GM19328 (cell line): ENCODE measurements around the gene LYG2.
"Not testable (repeated sequence)": the region's sequence is repeated elsewhere in the genome, so short reads cannot be mapped to it uniquely, and the experiment has no call there.

Source experiments
- ATAC-seq: cut with Tn5 transposase; IDR thresholded peaks from one replicate; pipeline ENCODE4 v1.9.1; 2021; ENCODE audit warnings: mild to moderate bottlenecking, moderate library complexity; ENCODE audit not compliant: unreplicated experiment

LYG2 gene

DNA sequence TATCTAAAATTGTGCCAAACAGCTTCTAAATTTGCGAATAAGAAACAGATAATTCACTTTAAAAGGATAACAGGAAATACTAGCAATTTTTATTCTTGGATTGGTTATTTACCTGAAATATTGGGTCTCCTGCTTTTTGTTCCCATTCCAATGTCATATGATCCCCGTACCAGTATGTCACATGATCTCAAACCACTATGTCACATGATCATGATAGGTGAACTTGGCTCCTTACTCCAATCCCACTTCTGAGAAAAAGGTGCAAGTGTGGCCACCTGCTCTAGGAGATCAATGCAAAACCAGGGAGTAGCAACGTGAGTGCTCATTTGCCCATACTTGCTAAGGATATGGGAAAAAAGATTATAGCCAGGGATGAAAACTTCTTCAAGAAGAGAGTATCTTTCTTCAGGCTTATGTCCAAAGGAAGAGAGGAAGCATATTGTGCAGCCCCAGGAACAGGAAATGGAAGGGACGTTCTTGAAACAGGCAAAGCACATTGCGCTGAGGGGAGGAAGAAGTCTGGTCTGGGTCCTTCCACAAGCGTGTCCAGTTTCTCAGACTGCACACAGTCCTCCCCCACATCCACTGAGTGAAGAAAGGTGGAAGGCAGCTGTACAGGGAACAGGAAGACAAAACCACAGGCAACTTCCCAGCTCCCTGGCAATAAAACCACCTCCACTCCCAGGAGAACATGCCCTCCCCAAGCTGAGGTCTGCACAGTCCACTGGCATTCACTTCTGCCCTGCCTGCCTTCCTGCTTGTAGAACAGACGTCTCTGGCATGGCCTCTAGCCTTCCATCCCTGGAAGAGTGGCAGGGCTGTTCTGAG is at the start of gene LYG2:
LYG2 (minus strand) TSS at position 176 of the 828 bp plus-strand sequence. CDS start 1,406 bp downstream, outside the sequence.
- ATAC-seq, result no peak

GRCh38 chr2:99301097-99301496 is 45.6 kb upstream of the LYG2 start, which contains the start of gene LYG1:
Gene LYG1 (minus strand): TSS chr2:99301197. CDS start chr2:99295670, 5,527 bp downstream.
- ATAC-seq, result not testable (repeated sequence)

- ATAC-seq, result no peak
These were observed 44.1 kb upstream of the LYG2 start for GRCh38 chr2:99299580-99299979.

- ATAC-seq, result no peak
These were observed 42.5 kb upstream of the LYG2 start for GRCh38 chr2:99297994-99298393.

DNA sequence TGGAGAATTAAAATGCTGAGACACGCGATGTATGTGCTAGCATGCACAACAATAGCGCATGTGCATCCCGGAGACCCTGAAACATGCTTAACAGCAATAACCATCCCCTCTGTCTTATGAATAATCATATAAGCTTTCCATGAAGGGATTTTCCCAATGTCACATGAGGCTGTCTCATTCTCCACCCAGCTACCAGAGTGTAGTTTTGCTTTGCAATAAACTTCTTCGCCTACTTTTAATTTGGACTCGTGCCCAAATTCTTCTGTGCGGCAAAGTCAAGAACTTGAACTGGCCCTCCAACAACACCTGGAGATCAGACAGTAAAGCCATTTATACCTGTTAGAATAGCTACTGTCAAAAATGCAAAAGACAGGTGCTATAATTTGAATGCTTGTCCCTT is 30.1 kb upstream of the LYG2 start:
- ATAC-seq, result no peak

GRCh38 chr2:99279969-99280695 is 24.7 kb upstream of the LYG2 start:
- ATAC-seq, result no peak

GRCh38 chr2:99278793-99279291 is 23.4 kb upstream of the LYG2 start:
- ATAC-seq, result no peak

DNA sequence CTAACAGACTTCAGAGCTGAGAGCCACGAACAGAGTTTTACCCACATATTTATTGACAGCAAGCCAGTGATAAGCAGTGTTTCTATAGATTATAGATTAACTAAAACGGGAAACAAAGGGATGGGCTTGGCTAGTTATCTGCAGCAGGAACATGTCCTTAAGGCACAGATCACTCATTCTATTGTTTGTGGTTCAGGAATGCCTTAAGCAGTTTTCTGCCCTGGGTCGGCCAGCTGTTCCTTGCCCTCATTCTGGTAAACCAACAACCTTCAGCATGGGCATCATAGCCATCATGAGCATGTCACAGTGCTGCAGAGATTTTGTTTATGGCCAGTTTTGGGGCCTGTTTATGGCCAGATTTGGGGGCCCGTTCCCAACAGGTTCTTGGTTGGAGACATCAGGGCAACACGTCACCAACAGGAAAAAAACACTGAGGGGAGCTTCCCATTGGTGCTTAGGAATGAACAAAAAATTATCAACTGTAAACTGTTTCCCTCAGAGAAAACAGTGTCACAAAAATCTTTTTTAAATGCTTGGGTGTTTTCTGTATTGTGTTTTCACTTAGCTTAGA is 22.8 kb upstream of the LYG2 start:
- not testable (repeated sequence) for ATAC-seq

DNA sequence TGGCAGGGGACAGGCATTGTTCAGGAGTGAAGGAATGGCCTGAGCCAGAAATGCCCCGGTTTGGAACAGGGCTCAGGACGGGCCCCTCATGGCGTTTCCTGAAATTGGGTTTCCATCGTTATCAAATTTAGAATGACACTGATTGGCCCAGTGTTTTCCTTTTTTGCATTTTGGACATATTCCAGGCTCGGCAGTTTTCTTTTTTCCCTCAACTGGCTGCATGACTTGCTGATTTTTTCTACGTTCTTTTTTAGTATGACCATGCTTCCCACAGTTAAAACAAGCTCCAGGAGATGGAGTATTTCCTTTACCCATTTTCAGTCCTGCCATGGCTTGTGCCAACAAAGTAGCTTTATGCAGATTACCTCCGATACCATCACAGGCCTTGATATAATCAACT is 20.4 kb upstream of the LYG2 start:
- no peak for ATAC-seq

DNA sequence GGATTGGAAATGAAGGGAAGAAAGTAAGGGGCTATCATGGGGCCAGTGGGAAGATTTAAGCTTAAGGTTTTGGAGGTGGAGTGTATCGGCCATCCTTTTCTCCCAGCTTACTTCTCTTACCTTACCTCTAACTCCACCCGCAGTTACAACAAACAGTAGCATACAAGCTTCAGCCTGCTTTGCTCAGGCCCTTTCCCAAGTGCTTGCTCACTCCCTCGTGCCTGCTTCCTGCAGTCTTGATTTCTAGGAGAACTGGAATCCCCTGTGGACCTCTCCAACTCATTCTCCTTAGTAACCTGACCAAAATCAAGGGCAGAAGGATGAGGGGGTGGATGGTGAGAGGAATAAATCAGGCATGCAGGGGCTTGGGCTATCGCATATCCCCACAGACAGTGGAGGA is 5.8 kb upstream of the LYG2 start:
- ATAC-seq, result no peak

DNA sequence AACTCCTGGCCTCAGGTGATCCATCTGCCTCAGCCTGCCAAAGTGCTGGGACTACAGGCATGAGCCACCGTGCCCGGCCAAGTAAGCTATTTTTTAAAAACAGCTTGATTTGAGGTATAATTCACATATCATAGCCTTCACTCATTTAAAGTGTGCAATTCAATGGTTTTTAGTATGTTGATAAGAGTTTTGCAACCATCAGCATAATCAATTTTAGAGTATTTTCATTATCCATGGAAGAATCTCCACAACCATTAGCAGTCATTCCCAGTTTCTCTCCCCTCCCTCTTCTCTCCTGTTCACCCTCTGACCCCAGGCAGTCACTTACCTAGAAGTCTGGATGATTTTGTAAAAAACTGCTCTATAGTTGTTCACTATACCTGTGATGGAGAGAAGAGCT is 4.7 kb upstream of the LYG2 start:
- ATAC-seq, result no peak

DNA sequence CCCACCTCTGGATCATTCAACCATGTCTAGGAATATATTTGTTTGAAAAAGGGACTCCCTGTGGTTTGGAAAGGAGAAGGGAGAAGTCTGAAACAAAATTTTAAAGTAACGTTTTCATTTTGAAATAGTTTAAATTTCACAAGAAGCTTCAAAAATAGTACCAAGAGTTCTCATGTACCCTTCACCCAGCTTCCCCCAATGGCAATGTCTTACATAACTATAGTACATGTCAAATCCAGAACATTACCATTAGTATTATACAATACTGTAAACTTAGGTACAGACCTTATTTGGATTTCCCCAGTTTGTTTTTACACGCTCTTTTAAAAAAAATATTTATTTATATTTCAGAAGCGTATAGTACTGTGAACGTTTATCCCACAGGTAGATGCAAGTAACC is 4.0 kb upstream of the LYG2 start:
- ATAC-seq, result no peak

DNA sequence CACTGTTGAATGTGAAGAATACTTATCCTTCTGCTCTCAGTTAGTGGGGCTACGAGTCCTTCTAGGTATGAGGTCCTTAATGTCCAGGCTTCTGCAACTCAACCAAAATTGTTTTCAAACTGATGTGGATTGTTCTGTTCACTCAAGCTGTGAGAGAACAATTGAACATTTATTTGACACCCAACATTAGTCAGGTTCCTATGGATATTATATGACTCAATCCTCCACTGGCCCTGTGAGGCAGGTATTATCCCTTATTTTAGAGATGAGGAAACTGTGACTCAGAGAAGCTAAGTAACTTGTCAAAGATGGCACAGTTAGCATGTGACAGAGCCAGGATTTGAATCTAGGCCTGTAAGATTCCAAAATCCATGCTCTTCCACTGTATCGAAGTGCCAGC is 1.2 kb upstream of the LYG2 start:
- ATAC-seq, result no peak

- ATAC-seq, result no peak
These were observed 5.5 kb downstream of the LYG2 start for GRCh38 chr2:99249951-99250350.

- no peak for ATAC-seq
These were observed 13.3 kb downstream of the LYG2 start for GRCh38 chr2:99242151-99242550.

GRCh38 chr2:99240431-99240830 is 15.0 kb downstream of the LYG2 start:
- ATAC-seq, result no peak

GRCh38 chr2:99238599-99238998 is 16.9 kb downstream of the LYG2 start:
- no peak for ATAC-seq

DNA sequence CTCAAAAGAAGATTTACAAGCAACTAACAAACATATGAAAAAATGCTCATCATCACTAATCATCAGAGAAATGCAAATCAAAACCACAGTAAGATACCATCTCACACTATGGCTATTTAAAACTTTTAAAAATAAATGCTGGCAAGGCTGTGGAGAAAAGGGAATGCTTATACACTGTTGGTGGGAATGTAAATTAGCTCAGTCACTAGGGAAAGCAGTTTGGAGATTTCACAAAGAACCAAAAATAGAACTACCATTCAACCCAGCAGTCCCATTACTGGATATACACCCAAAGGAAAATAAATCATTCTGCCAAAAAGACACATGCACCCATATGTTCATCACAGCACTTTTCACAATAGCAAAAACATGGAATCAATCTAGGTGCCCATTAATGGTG is 22.3 kb downstream of the LYG2 start:
- ATAC-seq, result not testable (repeated sequence)

DNA sequence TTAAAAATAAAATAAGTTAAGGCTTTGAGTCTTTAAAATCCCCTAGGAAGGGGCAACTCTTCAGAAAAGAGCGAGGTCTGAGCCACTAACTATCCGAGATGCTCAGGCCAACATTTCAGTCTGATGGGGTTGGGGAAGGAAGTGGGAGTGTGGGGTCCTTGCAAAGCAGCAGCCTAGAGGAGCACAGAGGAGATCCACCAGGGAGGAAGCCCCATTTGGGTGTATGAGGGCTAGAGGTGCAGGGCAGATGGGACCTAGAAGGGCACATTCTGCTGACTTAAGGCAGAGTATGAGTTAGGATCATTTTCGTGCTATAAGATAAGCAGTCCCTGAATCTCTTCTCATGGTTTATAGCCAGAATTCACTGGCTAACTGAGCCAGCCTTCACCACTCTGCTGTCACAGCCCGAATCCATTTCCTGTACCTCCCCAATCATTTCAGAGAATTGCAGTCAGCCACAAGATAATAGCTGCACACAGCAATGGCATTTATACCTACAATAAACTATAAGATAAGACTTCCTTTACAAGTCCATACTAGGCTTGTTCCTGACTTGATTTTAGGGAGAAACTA is 37.5 kb downstream of the LYG2 start:
- no peak for ATAC-seq

GRCh38 chr2:99216096-99216495 is 39.4 kb downstream of the LYG2 start:
- ATAC-seq, result no peak

DNA sequence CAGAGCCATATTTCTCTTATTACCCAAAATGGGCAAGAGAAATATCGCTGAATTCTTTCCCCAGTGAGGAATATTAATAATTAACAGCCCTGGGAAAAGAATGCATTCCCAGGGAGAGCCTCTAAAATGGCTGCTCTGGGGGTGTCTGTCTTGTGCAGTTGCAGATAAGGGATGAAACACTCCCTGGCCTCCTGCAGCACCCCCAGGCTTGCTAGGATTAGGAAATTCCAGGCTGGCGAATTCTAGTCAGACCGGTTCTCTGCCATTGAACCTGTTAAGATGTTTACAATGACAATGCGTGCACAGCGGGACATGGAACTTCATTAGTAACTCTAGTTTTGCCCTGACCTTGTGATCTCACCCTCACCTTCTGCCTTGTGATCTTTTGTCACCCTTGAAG is 50.0 kb downstream of the LYG2 start:
- no peak for ATAC-seq
